Measurements from ENCODE around the gene KCNC2. TPM values are rescaled to one million over a fixed set of nuclear protein-coding genes. Genes with fewer than 3 reads are reported as not detected.

The KCNC2 gene
- not detected in 2 replicates for total RNA-seq (2012; rRNA removed)

- H3K4me3 ChIP-seq (ENCODE audit: low read length) = peak within 1 kb of the TSS; percentile 56
- peaks cover 42% of the 10 kb centered on the region for H3K27me3 ChIP-seq (ENCODE audit: control insufficient read depth, insufficient read depth, low read length)
- H3K4me1 ChIP-seq (ENCODE audit: control insufficient read depth, insufficient read depth, low read length) = no peaks in the 10 kb centered on the region
- no peak within 1 kb of the TSS for H3K9ac ChIP-seq (ENCODE audit: low read depth, low read length)
- no peaks in the 10 kb centered on the region for H3K9me3 ChIP-seq (replicated peaks; ENCODE audit: low read length)
- peak within 1 kb of the TSS; percentile 68 for H3K4me2 ChIP-seq (ENCODE audit: low read length)
- H3K36me3 ChIP-seq (ENCODE audit: insufficient read depth, low read length) = no peaks in the 10 kb centered on the region
These were observed at the start of gene KCNC2 for GRCh38 chr12:75209812-75210138. Gene KCNC2 (minus strand): TSS chr12:75209839.

GRCh38 chr12:75259143-75259542, 49.5 kb upstream of the KCNC2 start:
- no peaks in the 10 kb centered on the region for H3K9me3 ChIP-seq (replicated peaks; ENCODE audit: low read length)
- H3K4me2 ChIP-seq (ENCODE audit: low read length) = no peak overlapping the region
- no peaks in the 10 kb centered on the region for H3K4me1 ChIP-seq (ENCODE audit: control insufficient read depth, insufficient read depth, low read length)
- H3K36me3 ChIP-seq (ENCODE audit: insufficient read depth, low read length) = no peaks in the 10 kb centered on the region
- no peak overlapping the region for H3K9ac ChIP-seq (ENCODE audit: low read depth, low read length)
- H3K27me3 ChIP-seq (ENCODE audit: control insufficient read depth, insufficient read depth, low read length) = no peaks in the 10 kb centered on the region
- no peak overlapping the region for H3K4me3 ChIP-seq (ENCODE audit: low read length)

GRCh38 chr12:75257510-75257909, 47.9 kb upstream of the KCNC2 start:
- Histone ChIP-seq H3K9ac (ENCODE audit: low read depth, low read length) (no peak overlapping the region), H3K4me2 (ENCODE audit: low read length) (no peak overlapping the region), H3K4me1 (ENCODE audit: control insufficient read depth, insufficient read depth, low read length) (no peaks in the 10 kb centered on the region), H3K36me3 (ENCODE audit: insufficient read depth, low read length) (no peaks in the 10 kb centered on the region), H3K27me3 (ENCODE audit: control insufficient read depth, insufficient read depth, low read length) (no peaks in the 10 kb centered on the region), H3K4me3 (ENCODE audit: low read length) (no peak overlapping the region), H3K9me3 (replicated peaks; ENCODE audit: low read length) (no peaks in the 10 kb centered on the region)

- Histone ChIP-seq H3K9me3 (replicated peaks; ENCODE audit: low read length) (no peaks in the 10 kb centered on the region), H3K4me1 (ENCODE audit: control insufficient read depth, insufficient read depth, low read length) (no peaks in the 10 kb centered on the region), H3K4me2 (ENCODE audit: low read length) (no peak overlapping the region), H3K4me3 (ENCODE audit: low read length) (no peak overlapping the region), H3K27me3 (ENCODE audit: control insufficient read depth, insufficient read depth, low read length) (no peaks in the 10 kb centered on the region), H3K9ac (ENCODE audit: low read depth, low read length) (no peak overlapping the region), H3K36me3 (ENCODE audit: insufficient read depth, low read length) (no peaks in the 10 kb centered on the region)
These were observed 35.5 kb upstream of the KCNC2 start for GRCh38 chr12:75245108-75245507.

GRCh38 chr12:75239987-75240386, 30.3 kb upstream of the KCNC2 start:
- no peaks in the 10 kb centered on the region for H3K36me3 ChIP-seq (ENCODE audit: insufficient read depth, low read length)
- H3K4me2 ChIP-seq (ENCODE audit: low read length) = no peak overlapping the region

GRCh38 chr12:75236206-75236605, 26.6 kb upstream of the KCNC2 start:
- Histone ChIP-seq H3K4me2 (ENCODE audit: low read length) (no peak overlapping the region), H3K27me3 (ENCODE audit: control insufficient read depth, insufficient read depth, low read length) (no peaks in the 10 kb centered on the region), H3K4me3 (ENCODE audit: low read length) (no peak overlapping the region), H3K4me1 (ENCODE audit: control insufficient read depth, insufficient read depth, low read length) (no peaks in the 10 kb centered on the region), H3K36me3 (ENCODE audit: insufficient read depth, low read length) (no peaks in the 10 kb centered on the region), H3K9me3 (replicated peaks; ENCODE audit: low read length) (no peaks in the 10 kb centered on the region), H3K9ac (ENCODE audit: low read depth, low read length) (no peak overlapping the region)

More at GRCh38 chr12:75239987-75240386, 30.3 kb upstream of the KCNC2 start:
- H3K27me3 ChIP-seq (ENCODE audit: control insufficient read depth, insufficient read depth, low read length) = no peaks in the 10 kb centered on the region
- H3K9me3 ChIP-seq (replicated peaks; ENCODE audit: low read length) = no peaks in the 10 kb centered on the region
- no peak overlapping the region for H3K9ac ChIP-seq (ENCODE audit: low read depth, low read length)
- H3K4me3 ChIP-seq (ENCODE audit: low read length) = no peak overlapping the region
- no peaks in the 10 kb centered on the region for H3K4me1 ChIP-seq (ENCODE audit: control insufficient read depth, insufficient read depth, low read length)

- no peaks in the 10 kb centered on the region for H3K36me3 ChIP-seq (ENCODE audit: insufficient read depth, low read length)
- H3K9me3 ChIP-seq (replicated peaks; ENCODE audit: low read length) = no peaks in the 10 kb centered on the region
- no peak overlapping the region for H3K4me2 ChIP-seq (ENCODE audit: low read length)
- H3K4me3 ChIP-seq (ENCODE audit: low read length) = no peak overlapping the region
- H3K27me3 ChIP-seq (ENCODE audit: control insufficient read depth, insufficient read depth, low read length) = no peaks in the 10 kb centered on the region
- H3K4me1 ChIP-seq (ENCODE audit: control insufficient read depth, insufficient read depth, low read length) = no peaks in the 10 kb centered on the region
- no peak overlapping the region for H3K9ac ChIP-seq (ENCODE audit: low read depth, low read length)
These were observed 17.5 kb upstream of the KCNC2 start for GRCh38 chr12:75227132-75227531.

- H3K4me2 ChIP-seq (ENCODE audit: low read length) = no peak overlapping the region
- H3K9ac ChIP-seq (ENCODE audit: low read depth, low read length) = no peak overlapping the region
- H3K36me3 ChIP-seq (ENCODE audit: insufficient read depth, low read length) = no peaks in the 10 kb centered on the region
- no peak overlapping the region for H3K4me3 ChIP-seq (ENCODE audit: low read length)
- H3K27me3 ChIP-seq (ENCODE audit: control insufficient read depth, insufficient read depth, low read length) = peaks cover 27% of the 10 kb centered on the region
- no peaks in the 10 kb centered on the region for H3K9me3 ChIP-seq (replicated peaks; ENCODE audit: low read length)
- no peaks in the 10 kb centered on the region for H3K4me1 ChIP-seq (ENCODE audit: control insufficient read depth, insufficient read depth, low read length)
These were observed 2.4 kb upstream of the KCNC2 start for GRCh38 chr12:75212072-75212471.

- Histone ChIP-seq H3K4me1 (ENCODE audit: control insufficient read depth, insufficient read depth, low read length) (no peaks in the 10 kb centered on the region), H3K9ac (ENCODE audit: low read depth, low read length) (no peak overlapping the region), H3K4me3 (ENCODE audit: low read length) (peak overlapping the region; percentile 56), H3K27me3 (ENCODE audit: control insufficient read depth, insufficient read depth, low read length) (peaks cover 42% of the 10 kb centered on the region), H3K36me3 (ENCODE audit: insufficient read depth, low read length) (no peaks in the 10 kb centered on the region), H3K4me2 (ENCODE audit: low read length) (peak overlapping the region; percentile 68), H3K9me3 (replicated peaks; ENCODE audit: low read length) (no peaks in the 10 kb centered on the region)
These were observed 505 bp downstream of the KCNC2 start for GRCh38 chr12:75208856-75209811.

- Histone ChIP-seq H3K9ac (ENCODE audit: low read depth, low read length) (no peak overlapping the region), H3K4me3 (ENCODE audit: low read length) (no peak overlapping the region), H3K27me3 (ENCODE audit: control insufficient read depth, insufficient read depth, low read length) (peaks cover 42% of the 10 kb centered on the region)
These were observed 2.1 kb downstream of the KCNC2 start for GRCh38 chr12:75207338-75208083.

GRCh38 chr12:75205558-75205957, 4.1 kb downstream of the KCNC2 start:
- Histone ChIP-seq H3K9ac (ENCODE audit: low read depth, low read length) (no peak overlapping the region), H3K27me3 (ENCODE audit: control insufficient read depth, insufficient read depth, low read length) (peaks cover 44% of the 10 kb centered on the region), H3K36me3 (ENCODE audit: insufficient read depth, low read length) (no peaks in the 10 kb centered on the region)

More at GRCh38 chr12:75207338-75208083, 2.1 kb downstream of the KCNC2 start:
- Histone ChIP-seq H3K36me3 (ENCODE audit: insufficient read depth, low read length) (no peaks in the 10 kb centered on the region), H3K4me1 (ENCODE audit: control insufficient read depth, insufficient read depth, low read length) (no peaks in the 10 kb centered on the region), H3K9me3 (replicated peaks; ENCODE audit: low read length) (no peaks in the 10 kb centered on the region), H3K4me2 (ENCODE audit: low read length) (no peak overlapping the region)

More at GRCh38 chr12:75205558-75205957, 4.1 kb downstream of the KCNC2 start:
- Histone ChIP-seq H3K4me3 (ENCODE audit: low read length) (no peak overlapping the region), H3K4me2 (ENCODE audit: low read length) (no peak overlapping the region), H3K9me3 (replicated peaks; ENCODE audit: low read length) (no peaks in the 10 kb centered on the region), H3K4me1 (ENCODE audit: control insufficient read depth, insufficient read depth, low read length) (no peaks in the 10 kb centered on the region)
